Prostate gland (tissue), 2 donors: ENCODE results near the gene CELSR3. TPM values are rescaled to one million over a fixed set of nuclear protein-coding genes. Genes with fewer than 3 reads are reported as not detected.

ENCODE experiments used
- DNase-seq: peaks from one replicate; pipeline ENCODE4 v3.0.0-alpha.2; 2019; ENCODE audit warnings: low spot score
- H3K27ac ChIP-seq, 2 donors: fragments of 200-600 bp; sonication (generic); 2 replicates each; pipeline ENCODE4 v1.5.1; 2017 to 2019
- H3K27me3 ChIP-seq: fragments of 200-600 bp; sonication (generic); replicated peaks from 2 replicates; pipeline ENCODE4 v1.5.1; 2019; ENCODE audit not compliant: insufficient read depth
- H3K36me3 ChIP-seq, 2 donors: fragments of 200-600 bp; sonication (generic); 1 replicate in 1 of 2; 2 replicates in 1 of 2; pipeline versions ENCODE4 v1.5.1 to v1.8.1; 2017 to 2019
- H3K4me1 ChIP-seq: fragments of 200-600 bp; sonication (generic); replicated peaks from 2 replicates; pipeline ENCODE4 v1.5.1; 2019
- H3K4me3 ChIP-seq, 2 donors: fragments of 200-600 bp; sonication (generic); 2 replicates each; pipeline ENCODE4 v1.5.1; 2017 to 2019
- H3K9me3 ChIP-seq: fragments of 200-600 bp; sonication (generic); 2 replicates; pipeline ENCODE4 v1.5.1; 2017
- POLR2A ChIP-seq: fragments of 450-650 bp; IDR thresholded peaks from one replicate; pipeline ENCODE4 v1.6.1; 2016; ENCODE audit warnings: antibody characterized with exemption, mild to moderate bottlenecking
- POLR2AphosphoS5 ChIP-seq: sonication (generic); formaldehyde crosslinking; IDR thresholded peaks from one replicate; pipeline ENCODE4 v1.6.1; 2017; ENCODE audit warnings: antibody characterized with exemption
- WGBS: methylation state at CpG from one replicate; pipeline ENCODE4 v1.1.5; 2018; 5-methylcytosine and 5-hydroxymethylcytosine counted together
- intact Hi-C: fragments of 100-400 bp; cut with DNase I; formaldehyde crosslinking; loops from one replicate; pipeline ENCODE4 v1.14.2; 2022
- microRNA-seq: library from miRNA; unstranded; fragments of <30 nt; microRNA quantifications from one replicate; pipeline ENCODE4, GENCODE V29; 2016
- small RNA-seq, 2 donors: library from RNA; depleted of rRNA; stranded (forward); fragments of <200 nt; gene quantifications; one replicate each; pipeline ENCODE3, GENCODE V24; 2016
- total RNA-seq, 2 donors: library from RNA; depleted of rRNA; stranded (reverse); fragments of >200 nt; gene quantifications; one replicate each; pipeline ENCODE4 v1.1.0, GENCODE V29; 2016
- TF ChIP-seq, protein P1 (sequence below), 4 experiments: fragments of 200-600 bp in 2 of 4; fragments of 450-650 bp in 2 of 4; sonication (generic) in 2 of 4; IDR thresholded peaks; 1 replicate in 3 of 4; 2 replicates in 1 of 4; pipeline ENCODE4 v1.5.1; 2016 to 2019; ENCODE audit warnings: antibody characterized with exemption in 4 of 4, mild to moderate bottlenecking in 2 of 4, moderate library complexity in 2 of 4

CELSR3 gene
- total RNA-seq, 2 donors from 2014 or later = 0.41 to 6.4 TPM

- Histone ChIP-seq H3K27me3 (no peaks in the 10 kb centered on the region), H3K4me1 (peaks cover 8% of the 10 kb centered on the region), H3K36me3 (no peaks in the 10 kb centered on the region), H3K9me3 (no peaks in the 10 kb centered on the region), H3K27ac (no peak overlapping the region), H3K4me3 (no peak overlapping the region)
- no peak for TF ChIP-seq POLR2A
- TF ChIP-seq POLR2AphosphoS5 = no peak
- TF ChIP-seq, protein P1, sequence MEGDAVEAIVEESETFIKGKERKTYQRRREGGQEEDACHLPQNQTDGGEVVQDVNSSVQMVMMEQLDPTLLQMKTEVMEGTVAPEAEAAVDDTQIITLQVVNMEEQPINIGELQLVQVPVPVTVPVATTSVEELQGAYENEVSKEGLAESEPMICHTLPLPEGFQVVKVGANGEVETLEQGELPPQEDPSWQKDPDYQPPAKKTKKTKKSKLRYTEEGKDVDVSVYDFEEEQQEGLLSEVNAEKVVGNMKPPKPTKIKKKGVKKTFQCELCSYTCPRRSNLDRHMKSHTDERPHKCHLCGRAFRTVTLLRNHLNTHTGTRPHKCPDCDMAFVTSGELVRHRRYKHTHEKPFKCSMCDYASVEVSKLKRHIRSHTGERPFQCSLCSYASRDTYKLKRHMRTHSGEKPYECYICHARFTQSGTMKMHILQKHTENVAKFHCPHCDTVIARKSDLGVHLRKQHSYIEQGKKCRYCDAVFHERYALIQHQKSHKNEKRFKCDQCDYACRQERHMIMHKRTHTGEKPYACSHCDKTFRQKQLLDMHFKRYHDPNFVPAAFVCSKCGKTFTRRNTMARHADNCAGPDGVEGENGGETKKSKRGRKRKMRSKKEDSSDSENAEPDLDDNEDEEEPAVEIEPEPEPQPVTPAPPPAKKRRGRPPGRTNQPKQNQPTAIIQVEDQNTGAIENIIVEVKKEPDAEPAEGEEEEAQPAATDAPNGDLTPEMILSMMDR (IDR thresholded peaks at IDR 0.05) = no peak
- WGBS = 93% methylated on average over 14 of the region's 14 CpGs
- intact Hi-C loops = no loop called here
- DNase-seq = no peak
These were observed 71.2 kb downstream of the CELSR3 start for GRCh38 chr3:48591436-48591835.

GRCh38 chr3:48588230-48588629, 74.5 kb downstream of the CELSR3 start:
- no peaks in the 10 kb centered on the region for H3K9me3 ChIP-seq

GRCh38 chr3:48587686-48588085, 75.0 kb downstream of the CELSR3 start:
- 83% methylated on average over 11 of the region's 11 CpGs for WGBS
- no peaks in the 10 kb centered on the region for H3K36me3 ChIP-seq
- intact Hi-C loops = no loop called here
- no peak overlapping the region for H3K4me3 ChIP-seq
- no peaks in the 10 kb centered on the region for H3K9me3 ChIP-seq
- H3K27ac ChIP-seq = no peak overlapping the region
- no peak for DNase-seq
- no peaks in the 10 kb centered on the region for H3K27me3 ChIP-seq
- TF ChIP-seq POLR2A (no peak), POLR2AphosphoS5 (no peak)
- TF ChIP-seq, protein P1 (IDR thresholded peaks at IDR 0.05) = no peak
- no peaks in the 10 kb centered on the region for H3K4me1 ChIP-seq

More at GRCh38 chr3:48588230-48588629, 74.5 kb downstream of the CELSR3 start:
- 82% methylated on average over 15 of the region's 15 CpGs for WGBS
- no peak overlapping the region for H3K27ac ChIP-seq
- H3K27me3 ChIP-seq = no peaks in the 10 kb centered on the region
- DNase-seq = no peak
- H3K4me1 ChIP-seq = no peaks in the 10 kb centered on the region
- no peak for TF ChIP-seq POLR2A
- TF ChIP-seq POLR2AphosphoS5 = no peak
- TF ChIP-seq, protein P1 (IDR thresholded peaks at IDR 0.05) = no peak
- no peaks in the 10 kb centered on the region for H3K36me3 ChIP-seq
- intact Hi-C loops = no loop called here
- H3K4me3 ChIP-seq = no peak overlapping the region

Small RNA genes lying within 50 kb of the gene (microRNA-seq; reads per million reads assigned to microRNA genes)
- gene MIR4793 = not detected

Small RNA genes lying within 50 kb of the gene (small RNA-seq; reads per million reads assigned to genes)
- gene AC141002.1 = 0 reads per million in 2 donors

Other genes with a start within 250 kb of the CELSR3 start
- gene PLXNB1, start 232.8 kb downstream of the CELSR3 start, total RNA-seq = 100 to 1,000 TPM; 115 to 182 TPM
- gene CCDC51, start 222.8 kb downstream of the CELSR3 start, total RNA-seq = 10 to 100 TPM; 12.7 to 14.8 TPM
- 100 to 1,000 TPM; 310 to 446 TPM for gene TMA7, start 222.6 kb downstream of the CELSR3 start, total RNA-seq
- 10 to 100 TPM in 1 of 2 donors, 1 to 10 TPM in 1; 7.7 to 16.5 TPM for gene ATRIP, start 216.1 kb downstream of the CELSR3 start, total RNA-seq
- 100 to 1,000 TPM; 152 to 231 TPM for gene SHISA5, start 158.7 kb downstream of the CELSR3 start, total RNA-seq
- 10 to 100 TPM in 1 of 2 donors, 1 to 10 TPM in 1; 9.9 to 89.0 TPM for gene PFKFB4, start 106.1 kb downstream of the CELSR3 start, total RNA-seq
- gene UCN2, start 99.1 kb downstream of the CELSR3 start, total RNA-seq = 1 to 10 TPM in 1 of 2 donors, under 1 TPM in 1; 0.85 to 1.6 TPM
- 10 to 100 TPM; 84.8 to 92.6 TPM for gene COL7A1, start 67.6 kb downstream of the CELSR3 start, total RNA-seq
- gene UQCRC1, start 53.2 kb downstream of the CELSR3 start, total RNA-seq = 100 to 1,000 TPM; 239 to 251 TPM
- gene TMEM89, start 41.1 kb downstream of the CELSR3 start, total RNA-seq = 1 to 10 TPM in 1 of 2 donors, not detected in 1; 1.9 TPM
- gene SLC26A6, start 27.4 kb downstream of the CELSR3 start, total RNA-seq = 10 to 100 TPM; 18.4 to 30.0 TPM
- gene NCKIPSD, start 23.0 kb upstream of the CELSR3 start, total RNA-seq = 10 to 100 TPM; 32.9 to 83.3 TPM
- 100 to 1,000 TPM; 112 to 165 TPM for gene IP6K2, start 54.3 kb upstream of the CELSR3 start, total RNA-seq
- gene PRKAR2A, start 185.0 kb upstream of the CELSR3 start, total RNA-seq = 10 to 100 TPM; 33.7 to 35.3 TPM
- gene SLC25A20, start 236.0 kb upstream of the CELSR3 start, total RNA-seq = 10 to 100 TPM; 12.2 to 14.8 TPM